ENCODE measurements around the gene PCF11. TPM values are rescaled to one million over a fixed set of nuclear protein-coding genes. Genes with fewer than 3 reads are reported as not detected.

PCF11 gene
- total RNA-seq, 1 experiment from 2014 or later, result 52.9 TPM

DNA sequence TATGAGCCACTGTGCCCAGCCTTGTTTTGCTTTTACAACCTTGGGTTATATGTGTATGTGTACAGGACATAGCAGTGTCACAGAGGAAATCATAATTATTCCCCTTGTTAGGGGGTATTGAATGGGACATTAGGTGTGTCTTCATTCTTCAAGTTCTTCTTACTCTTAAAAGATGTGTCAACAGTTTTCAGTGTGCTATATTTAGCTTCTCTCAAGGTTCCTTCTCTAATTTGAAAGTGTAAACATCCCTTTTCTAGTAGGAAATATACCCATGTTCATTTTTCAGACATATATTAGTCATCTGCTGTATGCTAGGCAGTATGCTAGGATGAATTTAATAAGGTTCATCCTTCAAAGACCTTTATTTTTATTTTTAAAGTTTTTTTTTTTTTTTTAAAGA is 17.1 kb downstream of the PCF11 start:
- CTCF ChIA-PET, result no interaction called here
- intact Hi-C loops (cut with micrococcal nuclease; ENCODE audit: unreplicated experiment), result no loop called here
- H3K4me2 ChIP-seq, result no peak overlapping the region
- H3K79me2 ChIP-seq (ENCODE audit: low read depth), result peaks cover 90% of the 10 kb centered on the region
- DNase-seq, result no peak
- H3K27ac ChIP-seq, result no peak overlapping the region
- peaks cover 78% of the 10 kb centered on the region for H3K36me3 ChIP-seq (ENCODE audit: low read depth)
- POLR2A ChIA-PET (ENCODE audit: unreplicated experiment), result no interaction called here
- no peak overlapping the region for H3K4me3 ChIP-seq
- H3K4me1 ChIP-seq (replicated peaks; ENCODE audit: insufficient read depth), result peaks cover 16% of the 10 kb centered on the region; the same call in 1 of the 2 replicates
- H3K27me3 ChIP-seq (ENCODE audit: insufficient read depth, low read depth), result no peaks in the 10 kb centered on the region
- BruUV-seq (replicated peaks), result no TSS peak
- H3K9me2 ChIP-seq (ENCODE audit: insufficient read depth), result no peaks in the 10 kb centered on the region
- peaks cover 23% of the 10 kb centered on the region for H3F3A ChIP-seq (ENCODE audit: insufficient read depth, low read depth)
- peaks cover 82% of the 10 kb centered on the region for H4K20me1 ChIP-seq (ENCODE audit: insufficient read depth)
- no peak for TF ChIP-seq EZH2 (IDR thresholded peaks at IDR 0.05; ENCODE audit: low read depth)
- TF ChIP-seq, protein P1, sequence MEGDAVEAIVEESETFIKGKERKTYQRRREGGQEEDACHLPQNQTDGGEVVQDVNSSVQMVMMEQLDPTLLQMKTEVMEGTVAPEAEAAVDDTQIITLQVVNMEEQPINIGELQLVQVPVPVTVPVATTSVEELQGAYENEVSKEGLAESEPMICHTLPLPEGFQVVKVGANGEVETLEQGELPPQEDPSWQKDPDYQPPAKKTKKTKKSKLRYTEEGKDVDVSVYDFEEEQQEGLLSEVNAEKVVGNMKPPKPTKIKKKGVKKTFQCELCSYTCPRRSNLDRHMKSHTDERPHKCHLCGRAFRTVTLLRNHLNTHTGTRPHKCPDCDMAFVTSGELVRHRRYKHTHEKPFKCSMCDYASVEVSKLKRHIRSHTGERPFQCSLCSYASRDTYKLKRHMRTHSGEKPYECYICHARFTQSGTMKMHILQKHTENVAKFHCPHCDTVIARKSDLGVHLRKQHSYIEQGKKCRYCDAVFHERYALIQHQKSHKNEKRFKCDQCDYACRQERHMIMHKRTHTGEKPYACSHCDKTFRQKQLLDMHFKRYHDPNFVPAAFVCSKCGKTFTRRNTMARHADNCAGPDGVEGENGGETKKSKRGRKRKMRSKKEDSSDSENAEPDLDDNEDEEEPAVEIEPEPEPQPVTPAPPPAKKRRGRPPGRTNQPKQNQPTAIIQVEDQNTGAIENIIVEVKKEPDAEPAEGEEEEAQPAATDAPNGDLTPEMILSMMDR (conservative IDR thresholded peaks at IDR 0.05), result no peak
- no peaks in the 10 kb centered on the region for H3K9me3 ChIP-seq (ENCODE audit: insufficient read depth, low read depth)
- no peak overlapping the region for H2AFZ ChIP-seq

DNA sequence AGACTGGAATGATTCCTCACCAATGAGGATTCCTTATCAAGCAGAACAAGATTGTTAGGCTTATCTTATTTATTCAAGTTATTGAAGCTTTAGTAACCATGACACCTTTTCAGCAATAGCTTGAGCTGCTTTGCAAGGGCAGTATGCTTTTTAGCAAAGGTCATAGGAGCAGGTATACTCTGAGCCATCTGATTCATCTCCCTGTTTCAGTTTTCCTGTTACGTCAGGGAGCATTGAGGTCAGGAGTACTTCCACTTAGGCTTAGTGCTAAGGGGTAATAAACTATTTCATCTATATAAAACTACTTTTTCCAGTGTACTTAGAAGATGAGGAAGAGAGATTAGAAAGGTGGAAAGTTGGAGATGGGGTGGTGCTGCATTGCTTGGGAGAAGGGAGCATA is 18.9 kb downstream of the PCF11 start:
- Histone ChIP-seq H3K36me3 (ENCODE audit: low read depth) (peaks cover 74% of the 10 kb centered on the region), H3K27me3 (ENCODE audit: insufficient read depth, low read depth) (no peaks in the 10 kb centered on the region), H3K4me1 (replicated peaks; ENCODE audit: insufficient read depth) (0 out of 2 replicates have a peak, but pooled peaks cover 5% of the 10 kb centered on the region), H3F3A (ENCODE audit: insufficient read depth, low read depth) (peaks cover 35% of the 10 kb centered on the region), H3K79me2 (ENCODE audit: low read depth) (peaks cover 72% of the 10 kb centered on the region), H3K4me3 (no peak overlapping the region), H3K27ac (no peak overlapping the region), H3K9me2 (ENCODE audit: insufficient read depth) (no peaks in the 10 kb centered on the region), H4K20me1 (ENCODE audit: insufficient read depth) (peaks cover 81% of the 10 kb centered on the region), H2AFZ (no peak overlapping the region), H3K4me2 (no peak overlapping the region), H3K9me3 (ENCODE audit: insufficient read depth, low read depth) (no peaks in the 10 kb centered on the region)
- ChIA-PET POLR2A (ENCODE audit: unreplicated experiment) (no interaction called here), CTCF (no interaction called here)
- intact Hi-C loops (cut with micrococcal nuclease; ENCODE audit: unreplicated experiment), result no loop called here
- no TSS peak for BruUV-seq (replicated peaks)
- no peak for TF ChIP-seq EZH2 (IDR thresholded peaks at IDR 0.05; ENCODE audit: low read depth)
- DNase-seq, result no peak

- Histone ChIP-seq H3K79me2 (ENCODE audit: low read depth) (peaks cover 14% of the 10 kb centered on the region), H3K4me2 (no peak overlapping the region), H2AFZ (no peak overlapping the region), H3K27me3 (ENCODE audit: insufficient read depth, low read depth) (no peaks in the 10 kb centered on the region), H3K36me3 (ENCODE audit: low read depth) (peaks cover 69% of the 10 kb centered on the region), H3K4me3 (no peak overlapping the region), H3K4me1 (replicated peaks; ENCODE audit: insufficient read depth) (no peaks in the 10 kb centered on the region), H3K27ac (no peak overlapping the region), H4K20me1 (ENCODE audit: insufficient read depth) (peaks cover 60% of the 10 kb centered on the region), H3K9me3 (ENCODE audit: insufficient read depth, low read depth) (no peaks in the 10 kb centered on the region), H3F3A (ENCODE audit: insufficient read depth, low read depth) (peaks cover 69% of the 10 kb centered on the region), H3K9me2 (ENCODE audit: insufficient read depth) (no peaks in the 10 kb centered on the region)
- ChIA-PET CTCF (interaction anchor here (1.0 kb wide), 1 partner anchor 98 kb away, joined by 3 read pairs; no protein-coding TSS in a partner anchor), POLR2A (ENCODE audit: unreplicated experiment) (no interaction called here)
- no peak for DNase-seq
- TF ChIP-seq EZH2 (IDR thresholded peaks at IDR 0.05; ENCODE audit: low read depth), result no peak
- TF ChIP-seq, protein P1 (conservative IDR thresholded peaks at IDR 0.05), result no peak
- BruUV-seq (replicated peaks), result no TSS peak
- intact Hi-C loops (cut with micrococcal nuclease; ENCODE audit: unreplicated experiment), result no loop called here
Measured at GRCh38 chr11:83181815-83182214, 24.9 kb downstream of the PCF11 start.

DNA sequence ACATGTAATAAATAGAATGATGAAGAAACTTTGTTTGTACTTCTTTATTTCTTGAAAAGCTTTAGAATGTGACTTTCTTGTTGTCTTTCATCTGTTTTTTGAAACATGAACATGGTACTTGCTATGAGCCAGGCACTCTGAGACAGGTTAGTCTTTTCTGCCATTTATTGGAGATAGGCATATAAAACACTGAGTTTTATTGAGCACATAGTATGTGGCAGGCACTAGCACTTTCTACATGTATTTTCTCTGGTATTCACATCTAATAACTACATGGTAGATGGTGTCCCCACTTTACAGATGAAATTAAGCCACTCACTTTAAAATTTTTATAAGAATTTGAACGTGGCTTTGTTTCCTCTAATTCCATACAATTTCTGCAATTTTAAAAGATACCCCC is 28.8 kb downstream of the PCF11 start:
- POLR2A ChIA-PET (ENCODE audit: unreplicated experiment), result interaction anchor here (0.6 to 0.7 kb wide), 2 partner anchors 422 to 539 kb away, joined by 7 to 8 read pairs; no protein-coding TSS in a partner anchor
- peaks cover 45% of the 10 kb centered on the region for H3K36me3 ChIP-seq (ENCODE audit: low read depth)
- CTCF ChIA-PET, result no interaction called here

More for the DNA sequence above, 28.8 kb downstream of the PCF11 start:
- H3K4me1 ChIP-seq (replicated peaks; ENCODE audit: insufficient read depth), result no peaks in the 10 kb centered on the region
- no peaks in the 10 kb centered on the region for H3K27me3 ChIP-seq (ENCODE audit: insufficient read depth, low read depth)
- H3F3A ChIP-seq (ENCODE audit: insufficient read depth, low read depth), result peaks cover 74% of the 10 kb centered on the region
- H3K27ac ChIP-seq, result no peak overlapping the region
- peaks cover 37% of the 10 kb centered on the region for H4K20me1 ChIP-seq (ENCODE audit: insufficient read depth)
- no peak overlapping the region for H3K4me2 ChIP-seq
- no TSS peak for BruUV-seq (replicated peaks)
- no peak for DNase-seq
- no peaks in the 10 kb centered on the region; the same call in 1 of the 2 replicates for H3K79me2 ChIP-seq (ENCODE audit: low read depth)
- TF ChIP-seq EZH2 (IDR thresholded peaks at IDR 0.05; ENCODE audit: low read depth), result no peak
- TF ChIP-seq, protein P1 (conservative IDR thresholded peaks at IDR 0.05), result no peak
- H3K4me3 ChIP-seq, result no peak overlapping the region
- H3K9me3 ChIP-seq (ENCODE audit: insufficient read depth, low read depth), result no peaks in the 10 kb centered on the region
- intact Hi-C loops (cut with micrococcal nuclease; ENCODE audit: unreplicated experiment), result no loop called here
- H3K9me2 ChIP-seq (ENCODE audit: insufficient read depth), result no peaks in the 10 kb centered on the region
- no peak overlapping the region for H2AFZ ChIP-seq

All from PC-9 (cell line).